GM18907 (cell line): ENCODE results near the gene FBN2.
"Not testable (repeated sequence)": the region's sequence is repeated elsewhere in the genome, so short reads cannot be mapped to it uniquely, and the experiment has no call there.

Experiments
- ATAC-seq: cut with Tn5 transposase; IDR thresholded peaks from one replicate; pipeline ENCODE4 v1.9.1; 2021; ENCODE audit warnings: mild to moderate bottlenecking, moderate library complexity; ENCODE audit not compliant: unreplicated experiment

FBN2 gene

GRCh38 chr5:128328446-128328845 lies 209.6 kb downstream of the FBN2 start:
- no peak for ATAC-seq

- no peak for ATAC-seq
Measured at GRCh38 chr5:128328007-128328406, 210.0 kb downstream of the FBN2 start.

GRCh38 chr5:128321418-128321817 lies 216.6 kb downstream of the FBN2 start:
- ATAC-seq = not testable (repeated sequence)

DNA sequence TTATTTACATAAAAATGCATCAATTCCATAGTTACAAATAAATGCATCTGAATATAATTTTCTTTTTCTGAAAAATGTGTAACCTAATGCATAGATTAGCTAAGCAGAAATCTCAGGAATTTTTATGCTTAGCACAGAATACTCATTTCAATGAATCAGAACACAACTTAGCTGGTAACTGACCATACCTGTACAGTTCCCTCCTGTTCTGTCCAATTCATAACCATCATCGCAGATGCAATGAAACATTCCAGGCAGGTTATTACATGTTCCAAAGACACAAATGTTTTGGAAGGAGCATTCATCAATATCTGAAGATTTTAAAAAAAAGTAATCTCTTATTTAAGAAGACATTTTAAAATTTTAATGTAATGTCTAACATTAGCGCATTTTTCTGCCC lies 219.4 kb downstream of the FBN2 start:
- ATAC-seq = no peak

- ATAC-seq = no peak
Measured at GRCh38 chr5:128317481-128317880, 220.6 kb downstream of the FBN2 start.

- ATAC-seq = no peak
Measured at GRCh38 chr5:128315671-128316070, 222.4 kb downstream of the FBN2 start.

GRCh38 chr5:128305341-128305740 lies 232.7 kb downstream of the FBN2 start:
- no peak for ATAC-seq

DNA sequence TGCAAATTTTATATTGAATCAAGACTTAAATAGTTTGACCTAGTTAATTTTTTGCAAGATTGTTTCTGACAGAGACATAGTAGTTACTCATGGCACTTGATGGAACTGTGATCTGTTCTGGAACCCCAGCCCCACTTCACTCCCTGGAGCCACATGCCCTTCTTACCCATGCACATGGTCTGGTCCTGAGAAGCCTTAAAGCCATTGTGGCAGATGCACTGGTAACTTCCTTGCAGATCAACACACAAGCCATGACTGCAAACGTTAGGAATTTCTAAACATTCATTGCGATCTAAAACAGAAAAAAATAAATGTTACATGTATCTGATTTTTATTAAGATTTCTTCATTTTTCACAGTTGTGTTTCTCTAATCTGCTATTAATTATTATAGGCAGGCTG lies 233.3 kb downstream of the FBN2 start:
- no peak for ATAC-seq

- ATAC-seq = no peak
Measured at GRCh38 chr5:128304088-128304487, 234.0 kb downstream of the FBN2 start.

- ATAC-seq = no peak
Measured at GRCh38 chr5:128303593-128303992, 234.5 kb downstream of the FBN2 start.

DNA sequence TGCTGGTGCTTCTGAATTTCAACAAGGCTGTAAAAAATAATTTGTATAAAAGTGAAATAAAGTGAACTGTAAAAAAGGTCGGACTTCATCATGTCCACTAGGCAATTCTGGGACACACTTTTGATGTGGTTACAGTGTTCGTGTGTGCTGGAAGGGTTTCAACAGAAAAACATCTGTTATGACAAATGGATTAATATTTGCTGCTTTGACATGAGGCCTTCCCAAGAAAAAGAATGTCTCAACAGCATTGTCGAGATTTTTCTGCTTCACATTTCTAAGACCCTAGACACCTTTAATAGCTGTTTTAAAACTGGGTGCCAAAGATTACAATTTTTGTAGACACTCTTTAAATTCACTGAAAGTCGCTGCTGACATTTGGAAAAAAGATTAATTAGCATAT lies 237.9 kb downstream of the FBN2 start:
- no peak for ATAC-seq

DNA sequence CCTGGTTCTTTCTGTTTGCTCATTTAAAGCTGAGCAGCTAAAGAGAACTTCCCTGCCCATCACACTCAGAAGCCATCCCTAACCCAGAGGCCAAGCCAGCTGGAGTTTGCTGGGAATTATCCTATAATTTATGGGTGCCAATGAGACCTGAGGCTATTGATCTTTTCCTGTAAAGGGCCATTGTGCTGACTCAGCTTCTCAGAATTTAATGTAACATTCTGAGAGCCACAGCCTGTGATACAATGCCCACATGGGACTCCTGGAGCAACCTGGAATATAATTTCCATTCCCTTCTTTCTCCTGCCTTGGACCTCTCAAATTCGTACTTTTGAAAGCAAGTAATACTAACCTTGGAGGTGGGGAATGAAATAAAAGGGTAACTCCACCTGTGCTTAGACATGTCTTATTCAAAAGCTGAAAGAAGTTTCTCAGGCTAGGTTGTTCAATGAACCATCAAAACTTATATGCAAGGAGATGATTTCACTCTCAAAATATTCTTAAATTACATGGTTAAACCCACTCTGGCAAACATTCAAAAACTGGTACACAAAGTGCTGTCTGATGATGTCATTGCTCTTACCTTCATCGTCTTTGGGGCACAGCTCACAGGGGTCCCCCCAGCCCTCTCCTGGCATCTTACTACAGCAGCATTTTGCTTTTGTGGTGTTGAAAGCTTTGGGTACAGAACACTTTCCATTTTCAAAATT lies 247.7 kb downstream of the FBN2 start:
- no peak for ATAC-seq

- ATAC-seq = no peak
Measured at GRCh38 chr5:128287740-128288139, 250.3 kb downstream of the FBN2 start.

DNA sequence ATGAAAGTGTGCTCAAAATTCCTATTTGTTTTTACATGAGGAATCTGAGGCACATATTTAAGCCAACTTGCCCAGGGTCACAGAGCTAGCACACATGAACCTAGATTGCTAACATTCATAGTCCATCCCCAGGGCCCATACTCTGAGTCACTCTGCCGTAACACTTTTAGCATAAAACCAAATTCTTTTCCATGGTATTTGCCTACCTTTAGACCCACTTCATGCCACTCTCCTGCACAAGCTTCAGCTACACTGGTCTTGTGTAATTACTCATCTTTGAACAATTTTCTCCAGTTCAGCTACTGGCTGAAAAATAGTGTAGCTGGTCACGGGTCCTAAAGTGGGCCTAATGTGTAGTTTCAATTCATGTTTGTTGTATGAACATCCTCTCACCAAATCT lies 253.8 kb downstream of the FBN2 start:
- no peak for ATAC-seq

- no peak for ATAC-seq
Measured at GRCh38 chr5:128279345-128279744, 258.7 kb downstream of the FBN2 start.

DNA sequence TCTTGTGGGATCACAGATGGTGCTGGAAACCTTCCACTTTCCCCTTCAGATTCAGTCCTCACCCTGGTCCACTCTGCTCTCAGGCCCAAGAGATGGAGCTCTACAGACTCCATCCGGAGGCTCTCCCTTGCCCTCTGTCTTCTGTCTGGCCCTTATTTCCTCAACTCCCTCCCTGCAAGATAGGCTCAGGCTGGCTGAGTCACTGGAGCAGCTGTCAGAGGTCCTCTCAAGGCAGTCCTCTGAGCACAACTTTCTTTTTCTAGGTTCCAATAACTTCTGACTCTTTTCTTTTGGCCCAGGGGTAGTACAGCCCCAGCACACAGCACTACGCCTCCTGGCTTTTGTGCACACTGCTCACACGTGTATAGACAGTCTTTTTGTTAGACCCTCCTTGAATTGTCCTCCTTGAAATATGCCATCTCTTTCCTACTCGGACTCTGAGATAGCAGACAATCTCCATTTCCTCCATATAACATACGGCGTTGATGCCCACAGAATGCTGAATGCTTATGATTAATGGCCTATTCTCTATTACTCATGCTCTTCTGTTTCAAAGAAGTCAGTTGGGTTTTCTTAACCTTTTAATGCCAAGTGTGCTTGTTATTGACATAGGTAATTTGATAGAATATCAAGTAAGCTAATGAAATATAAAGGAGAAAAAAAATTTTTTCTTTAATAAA lies 261.4 kb downstream of the FBN2 start:
- ATAC-seq = no peak

DNA sequence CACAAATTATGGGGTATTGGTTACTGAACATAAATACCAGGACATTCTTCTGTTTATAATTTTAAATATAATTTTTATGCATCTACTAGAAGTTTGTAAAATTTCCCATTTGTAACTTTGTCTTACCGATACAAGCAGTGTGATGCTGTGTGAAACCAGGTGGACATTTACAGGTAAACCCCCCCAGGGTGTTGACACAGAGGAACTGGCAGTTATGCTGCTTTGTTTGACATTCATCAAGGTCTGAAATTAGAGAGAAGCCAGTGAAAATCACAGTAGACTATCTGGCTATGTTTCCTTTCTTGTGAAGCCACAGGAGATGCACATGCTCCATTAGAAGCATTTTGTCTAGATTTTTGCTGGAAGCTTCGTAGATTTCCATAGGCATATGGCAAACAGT lies 263.6 kb downstream of the FBN2 start:
- ATAC-seq = no peak

DNA sequence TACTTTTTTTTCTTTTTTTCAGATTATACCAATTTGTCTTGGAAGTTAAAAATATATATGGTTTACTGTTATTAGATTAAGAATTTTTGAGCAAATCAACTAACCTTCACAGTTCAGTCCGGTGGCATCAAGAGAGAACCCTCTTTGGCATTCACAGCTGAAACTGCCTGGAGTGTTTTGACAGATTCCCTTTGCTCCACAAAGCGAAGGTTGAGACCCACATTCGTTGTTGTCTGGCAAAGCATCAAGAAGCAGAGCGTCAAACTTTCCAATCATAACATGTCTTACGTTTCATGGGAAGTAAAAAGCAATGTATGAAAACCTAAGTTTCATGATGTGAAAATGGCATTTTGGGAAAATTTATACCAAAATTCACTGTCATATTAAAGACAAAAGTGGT lies 264.3 kb downstream of the FBN2 start:
- ATAC-seq = no peak

GRCh38 chr5:128271859-128272464 lies 266.1 kb downstream of the FBN2 start:
- ATAC-seq = no peak

DNA sequence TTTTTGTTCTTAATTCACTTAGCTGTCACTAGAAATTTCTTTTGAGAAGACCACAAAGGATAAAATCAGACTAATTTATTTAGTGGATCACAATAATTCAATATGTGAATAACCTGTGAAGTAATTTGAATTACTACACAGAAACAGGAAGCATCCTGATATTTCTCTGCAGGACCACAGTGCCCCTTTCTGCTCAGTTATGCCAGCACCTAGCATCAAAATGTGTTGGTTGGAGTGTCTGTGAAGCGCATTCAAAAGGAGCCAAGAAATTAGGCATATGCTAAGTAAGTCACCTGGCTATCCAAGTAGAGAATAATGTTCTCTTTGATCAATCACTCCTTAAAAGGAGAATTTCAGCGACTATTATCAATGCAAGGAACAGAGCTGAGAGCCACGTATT lies 267.0 kb downstream of the FBN2 start:
- no peak for ATAC-seq

DNA sequence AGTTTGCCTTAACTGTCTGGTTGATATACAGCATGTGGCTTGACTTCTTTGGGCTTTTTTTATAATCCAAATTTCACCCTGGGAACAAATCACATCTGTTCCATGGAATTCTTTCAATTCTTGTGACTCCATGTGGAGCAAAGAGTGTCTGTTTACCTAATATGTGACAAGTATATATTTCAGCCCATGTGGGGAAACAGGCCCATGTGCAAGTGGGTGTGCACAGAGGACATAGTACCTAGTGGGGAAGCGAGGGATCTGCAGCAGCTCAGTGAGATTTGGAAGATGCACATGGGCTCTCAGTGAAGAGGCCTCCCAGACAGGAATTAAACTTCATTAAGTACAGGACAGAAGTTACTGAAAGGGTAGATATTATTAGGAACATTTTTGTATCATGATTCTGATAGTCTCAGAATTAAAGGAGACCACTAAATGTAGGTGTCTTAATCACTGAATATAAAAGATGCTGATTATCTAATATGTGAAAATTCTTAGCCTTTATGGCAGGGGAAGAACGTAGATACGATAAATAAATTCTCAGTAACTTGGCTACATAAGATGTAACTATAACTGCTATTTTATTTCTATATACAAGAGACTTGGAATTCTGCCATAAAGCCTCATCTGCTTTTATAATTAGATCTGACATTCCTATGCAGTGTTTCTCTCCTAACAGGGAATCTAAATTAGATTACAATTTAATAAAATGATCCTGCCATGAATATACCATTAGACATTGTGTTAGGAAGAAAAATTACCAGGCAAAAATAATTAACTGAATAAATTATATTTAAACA lies 273.3 kb downstream of the FBN2 start:
- ATAC-seq = no peak

- no peak for ATAC-seq
Measured at GRCh38 chr5:128263357-128263756, 274.7 kb downstream of the FBN2 start.
